ENCODE data around the gene PTPN6. TPM values are rescaled to one million over a fixed set of nuclear protein-coding genes. Genes with fewer than 3 reads are reported as not detected.
A peak's percentile ranks its signal among the peaks of the same experiment; 100 is the strongest.

The PTPN6 gene
- polyA plus RNA-seq, 3 donors, result 449 to 764 (median 562) TPM

- 97% methylated on average over 5 of the region's 9 CpGs for WGBS (ENCODE audit: insufficient coverage)
Measured at GRCh38 chr12:6968426-6968825, 17.3 kb downstream of the PTPN6 start.

GRCh38 chr12:6970096-6970527, 19.0 kb downstream of the PTPN6 start:
- no peak for DNase-seq
- Histone ChIP-seq H4K20me1 (ENCODE audit: insufficient read depth, low read length) (peaks cover 4% of the 10 kb centered on the region), H3K27ac (ENCODE audit: low read depth in 1 of 2, low read length in 2 of 2) (peak overlapping the region; percentile 75 to 91), H3K4me1 (ENCODE audit: control insufficient read depth in 1 of 2, insufficient read depth in 2 of 2, low read length in 2 of 2) (peaks cover 21 to 31% of the 10 kb centered on the region in 2 donors), H3K4me2 (replicated peaks; ENCODE audit: extremely low read depth, low read length, poor library complexity, severe bottlenecking) (peak overlapping the region; percentile 94), H3K36me3 (replicated peaks in 1 of 2; ENCODE audit: control insufficient read depth in 1 of 2, insufficient read depth in 2 of 2, low read length in 2 of 2) (peaks cover 50 to 55% of the 10 kb centered on the region in 2 donors), H3K9ac (ENCODE audit: insufficient read depth, low read length, poor library complexity, severe bottlenecking) (peak overlapping the region; percentile 87), H3K27me3 (ENCODE audit: control insufficient read depth in 2 of 2, insufficient read depth in 2 of 2, low read length in 2 of 2) (no peaks in the 10 kb centered on the region), H3K4me3 (replicated peaks in 1 of 3; ENCODE audit: low read depth in 2 of 3, low read length in 3 of 3) (peak overlapping the region; percentile 72 to 100 (median 99)), H3K9me3 (replicated peaks in 1 of 2; ENCODE audit: control insufficient read depth in 1 of 2, insufficient read depth in 1 of 2, low read length in 2 of 2) (no peaks in the 10 kb centered on the region), H2AFZ (ENCODE audit: insufficient read depth, low read depth, low read length, poor library complexity, severe bottlenecking) (peak overlapping the region; percentile 97), H3K79me2 (ENCODE audit: insufficient read depth, low read length) (peaks cover 52% of the 10 kb centered on the region)
- intact Hi-C loops (cut with micrococcal nuclease), result loop anchor here (1.0 to 5.0 kb wide), 5 partner anchors 31 to 307 kb away; partner anchors contain the start of genes LPCAT3 (in 2 of the 2) and ING4 (in 1 of the 2)
- Mint-ChIP-seq H3K36me3 (peaks cover 49 to 59% of the 10 kb centered on the region in 2 donors), H3K9me3 (no peaks in the 10 kb centered on the region), H3K27ac (peak overlapping the region; percentile 93 to 99 (median 97)), H3K4me1 (peaks cover 32% of the 10 kb centered on the region), H3K27me3 (ENCODE audit: low read depth in 3 of 3) (peaks cover 0 to 3% (median 0%) of the 10 kb centered on the region in 3 donors), H3K4me3 (peak overlapping the region; percentile 100)
- under 1% methylated on average over 31 of the region's 31 CpGs for WGBS (ENCODE audit: insufficient coverage)
- no peak for TF ChIP-seq CTCF (IDR thresholded peaks at IDR 0.05)

More at GRCh38 chr12:6968426-6968825, 17.3 kb downstream of the PTPN6 start:
- H3K4me2 ChIP-seq (replicated peaks; ENCODE audit: extremely low read depth, low read length, poor library complexity, severe bottlenecking), result no peak overlapping the region
- H3K4me1 ChIP-seq (ENCODE audit: control insufficient read depth in 1 of 2, insufficient read depth in 2 of 2, low read length in 2 of 2), result peaks cover 32 to 47% of the 10 kb centered on the region in 2 donors
- no peak overlapping the region for H2AFZ ChIP-seq (ENCODE audit: insufficient read depth, low read depth, low read length, poor library complexity, severe bottlenecking)
- intact Hi-C loops (cut with micrococcal nuclease), result no loop called here
- H3K4me1 Mint-ChIP-seq, result peaks cover 48% of the 10 kb centered on the region
- H3K27me3 Mint-ChIP-seq (ENCODE audit: low read depth in 3 of 3), result peaks cover 0 to 3% (median 3%) of the 10 kb centered on the region in 3 donors
- no peak overlapping the region for H3K9ac ChIP-seq (ENCODE audit: insufficient read depth, low read length, poor library complexity, severe bottlenecking)
- DNase-seq, result no peak
- peak overlapping the region in 1 of 7 donors; percentile 20 for H3K27ac Mint-ChIP-seq
- H3K36me3 ChIP-seq (replicated peaks in 1 of 2; ENCODE audit: control insufficient read depth in 1 of 2, insufficient read depth in 2 of 2, low read length in 2 of 2), result peaks cover 36 to 41% of the 10 kb centered on the region in 2 donors
- H4K20me1 ChIP-seq (ENCODE audit: insufficient read depth, low read length), result peaks cover 4% of the 10 kb centered on the region
- H3K27ac ChIP-seq (ENCODE audit: low read depth in 1 of 2, low read length in 2 of 2), result no peak overlapping the region
- no peak for TF ChIP-seq CTCF (IDR thresholded peaks at IDR 0.05)
- H3K36me3 Mint-ChIP-seq, result peaks cover 36 to 45% of the 10 kb centered on the region in 2 donors
- no peaks in the 10 kb centered on the region for H3K9me3 Mint-ChIP-seq
- no peaks in the 10 kb centered on the region for H3K9me3 ChIP-seq (replicated peaks in 1 of 2; ENCODE audit: control insufficient read depth in 1 of 2, insufficient read depth in 1 of 2, low read length in 2 of 2)
- peaks cover 52% of the 10 kb centered on the region for H3K79me2 ChIP-seq (ENCODE audit: insufficient read depth, low read length)
- H3K4me3 ChIP-seq (replicated peaks in 1 of 3; ENCODE audit: low read depth in 2 of 3, low read length in 3 of 3), result no peak overlapping the region
- H3K27me3 ChIP-seq (ENCODE audit: control insufficient read depth in 2 of 2, insufficient read depth in 2 of 2, low read length in 2 of 2), result no peaks in the 10 kb centered on the region
- H3K4me3 Mint-ChIP-seq, result no peak overlapping the region

Measured in CD14-positive monocyte (primary cell).